Testis (tissue), 3 donors: ENCODE data around the gene S100A1. TPM values are rescaled to one million over a fixed set of nuclear protein-coding genes. Genes with fewer than 3 reads are reported as not detected.
"Not testable (repeated sequence)": the region's sequence is repeated elsewhere in the genome, so short reads cannot be mapped to it uniquely, and the experiment has no call there.

ENCODE experiments used
- DNase-seq: peaks from one replicate; pipeline ENCODE4 v3.0.0-alpha.2; 2019
- H3K27ac ChIP-seq, 2 donors: fragments of 200-600 bp; sonication (generic); one replicate each; pipeline ENCODE4 v1.5.1; 2019
- H3K27me3 ChIP-seq: fragments of 200-600 bp; sonication (generic); one replicate; pipeline ENCODE4 v1.5.1; 2019
- H3K36me3 ChIP-seq: fragments of 200-600 bp; sonication (generic); one replicate; pipeline ENCODE4 v1.5.1; 2017; ENCODE audit warnings: low read depth; ENCODE audit errors: missing control alignments
- H3K4me1 ChIP-seq: fragments of 200-600 bp; sonication (generic); one replicate; pipeline ENCODE4 v1.5.1; 2019
- H3K4me3 ChIP-seq, 2 donors: fragments of 200-600 bp; sonication (generic); one replicate each; pipeline ENCODE4 v1.5.1; 2017 to 2019
- H3K9me3 ChIP-seq: fragments of 200-600 bp; sonication (generic); one replicate; pipeline ENCODE4 v1.5.1; 2017
- POLR2A ChIP-seq: fragments of 450-650 bp; IDR thresholded peaks from one replicate; pipeline ENCODE4 v1.6.1; 2017; ENCODE audit warnings: antibody characterized with exemption, mild to moderate bottlenecking, moderate library complexity
- WGBS, 2 donors: methylation state at CpG; one replicate each; pipeline ENCODE4 v1.1.5; 2018; 5-methylcytosine and 5-hydroxymethylcytosine counted together
- intact Hi-C: fragments of 100-400 bp; cut with DNase I; formaldehyde crosslinking; loops from one replicate; pipeline ENCODE4 v1.15.1; 2023; ENCODE audit warnings: low total_unique reads
- polyA plus RNA-seq: library from polyadenylated mRNA; stranded (reverse); fragments of 350-450 nt; fragmentation: Illumina TruSeq; extraction: RNeasy Lipid Tissue Mini Kit (QIAGEN cat#74804); gene quantifications from one replicate; pipeline ENCODE4 v1.2.3, GENCODE V29; 2014; ENCODE audit warnings: low read depth, low replicate concordance; ENCODE audit not compliant: insufficient read depth
- total RNA-seq, 2 donors: library from RNA; depleted of rRNA; stranded (reverse); fragments of >200 nt; gene quantifications; one replicate each; pipeline ENCODE4 v1.2.3, GENCODE V29; 2016
- TF ChIP-seq, protein P1 (sequence below), 3 experiments: fragments of 450-650 bp in 2 of 3; fragments of 200-600 bp in 1 of 3; sonication (generic) in 1 of 3; IDR thresholded peaks; one replicate each; pipeline ENCODE4 v1.5.1; 2016 to 2019; ENCODE audit warnings: antibody characterized with exemption in 3 of 3, mild to moderate bottlenecking in 2 of 3, moderate library complexity in 1 of 3

The S100A1 gene
- total and polyA plus RNA-seq, 3 donors from 2014 or later = 8.2 to 29.8 (median 24.0) TPM

- DNase-seq = no peak
- Histone ChIP-seq H3K27ac (no peak overlapping the region), H3K4me3 (no peak overlapping the region), H3K4me1 (peaks cover 9% of the 10 kb centered on the region), H3K36me3 (no peaks in the 10 kb centered on the region), H3K27me3 (no peaks in the 10 kb centered on the region), H3K9me3 (no peaks in the 10 kb centered on the region)
- WGBS, 2 donors = 81 to 82% methylated on average over 4 of the region's 4 CpGs
- TF ChIP-seq POLR2A = no peak
- TF ChIP-seq, protein P1, sequence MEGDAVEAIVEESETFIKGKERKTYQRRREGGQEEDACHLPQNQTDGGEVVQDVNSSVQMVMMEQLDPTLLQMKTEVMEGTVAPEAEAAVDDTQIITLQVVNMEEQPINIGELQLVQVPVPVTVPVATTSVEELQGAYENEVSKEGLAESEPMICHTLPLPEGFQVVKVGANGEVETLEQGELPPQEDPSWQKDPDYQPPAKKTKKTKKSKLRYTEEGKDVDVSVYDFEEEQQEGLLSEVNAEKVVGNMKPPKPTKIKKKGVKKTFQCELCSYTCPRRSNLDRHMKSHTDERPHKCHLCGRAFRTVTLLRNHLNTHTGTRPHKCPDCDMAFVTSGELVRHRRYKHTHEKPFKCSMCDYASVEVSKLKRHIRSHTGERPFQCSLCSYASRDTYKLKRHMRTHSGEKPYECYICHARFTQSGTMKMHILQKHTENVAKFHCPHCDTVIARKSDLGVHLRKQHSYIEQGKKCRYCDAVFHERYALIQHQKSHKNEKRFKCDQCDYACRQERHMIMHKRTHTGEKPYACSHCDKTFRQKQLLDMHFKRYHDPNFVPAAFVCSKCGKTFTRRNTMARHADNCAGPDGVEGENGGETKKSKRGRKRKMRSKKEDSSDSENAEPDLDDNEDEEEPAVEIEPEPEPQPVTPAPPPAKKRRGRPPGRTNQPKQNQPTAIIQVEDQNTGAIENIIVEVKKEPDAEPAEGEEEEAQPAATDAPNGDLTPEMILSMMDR (IDR thresholded peaks at IDR 0.05) = no peak
- intact Hi-C loops = no loop called here
These were observed 39.2 kb downstream of the S100A1 start for GRCh38 chr1:153667439-153667838.

DNA sequence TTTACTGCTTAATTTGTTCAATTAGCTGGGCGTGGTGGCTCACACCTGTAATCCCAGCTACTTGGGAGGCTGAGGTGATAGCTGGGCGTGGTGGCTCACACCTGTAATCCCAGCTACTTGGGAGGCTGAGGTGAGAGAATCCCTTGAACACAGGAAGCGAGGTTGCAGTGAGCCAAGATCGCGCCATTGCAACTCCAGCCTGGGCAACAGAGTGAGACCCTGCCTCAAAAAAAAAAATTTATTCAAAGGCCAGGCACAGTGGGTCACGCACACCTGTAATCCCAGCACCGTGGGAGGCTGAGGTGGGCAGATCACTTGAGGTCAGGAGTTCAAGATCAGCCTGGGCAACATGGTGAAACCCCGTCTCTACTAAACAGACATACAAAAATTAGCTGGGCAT lies 40.4 kb downstream of the S100A1 start:
- DNase-seq, intact Hi-C loops: not testable (repeated sequence)

GRCh38 chr1:153669606-153670005 lies 41.4 kb downstream of the S100A1 start:
- Histone ChIP-seq H3K27ac (peak overlapping the region in 1 of 2 donors; percentile 80), H3K4me1 (peaks cover 9% of the 10 kb centered on the region), H3K9me3 (no peaks in the 10 kb centered on the region), H3K27me3 (no peaks in the 10 kb centered on the region), H3K36me3 (no peaks in the 10 kb centered on the region), H3K4me3 (peak overlapping the region in 1 of 2 donors; percentile 96)
- intact Hi-C loops = no loop called here
- no peak for DNase-seq
- TF ChIP-seq, protein P1 (IDR thresholded peaks at IDR 0.05) = no peak
- TF ChIP-seq POLR2A = no peak
- 79 to 86% methylated on average over 6 of the region's 6 CpGs for WGBS, 2 donors

More for the DNA sequence above, 40.4 kb downstream of the S100A1 start:
- not testable (repeated sequence) for H3K9me3 ChIP-seq, H3K27me3 ChIP-seq, H3K4me3 ChIP-seq, H3K4me1 ChIP-seq, H3K27ac ChIP-seq, H3K36me3 ChIP-seq
- WGBS, 2 donors = 91 to 96% methylated on average over 8 of the region's 8 CpGs

DNA sequence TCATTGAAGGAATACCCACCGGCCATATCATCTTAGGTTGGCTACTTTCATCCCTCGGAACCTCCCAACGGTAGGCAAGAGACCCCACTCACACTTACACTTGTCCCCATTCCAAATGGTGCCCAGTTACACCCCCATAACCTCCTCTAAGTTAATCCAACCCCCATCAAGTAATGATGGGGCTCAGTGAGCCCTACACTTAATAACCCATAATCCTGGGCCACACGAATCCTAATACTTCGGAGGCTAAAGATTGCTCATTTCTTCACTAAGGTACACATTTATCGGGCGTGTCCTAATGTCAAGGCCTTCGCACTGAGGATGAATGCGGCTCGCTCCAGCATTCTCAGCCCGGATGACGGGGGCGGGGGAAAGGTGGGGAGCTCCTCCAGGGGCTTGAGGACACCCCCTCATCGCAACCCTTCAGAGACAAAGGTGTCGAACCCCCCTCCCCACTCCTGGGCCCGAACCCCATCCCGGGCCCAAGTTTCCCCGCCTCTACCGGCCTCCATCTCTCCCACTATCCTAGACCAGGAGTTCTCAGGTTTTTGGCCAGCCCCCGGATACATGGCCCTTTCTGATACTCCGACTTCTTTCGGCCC lies 42.1 kb downstream of the S100A1 start:
- Histone ChIP-seq H3K4me3 (peak overlapping the region; percentile 70 to 96), H3K9me3 (no peaks in the 10 kb centered on the region), H3K27ac (peak overlapping the region; percentile 80 to 92), H3K36me3 (no peaks in the 10 kb centered on the region), H3K4me1 (peaks cover 9% of the 10 kb centered on the region), H3K27me3 (no peaks in the 10 kb centered on the region)
- TF ChIP-seq, protein P1 (IDR thresholded peaks at IDR 0.05) = no peak
- no peak for TF ChIP-seq POLR2A
- 1% methylated on average over 22 of the region's 22 CpGs for WGBS, 2 donors
- intact Hi-C loops = no loop called here
- no peak for DNase-seq

GRCh38 chr1:153670859-153671627 lies 42.8 kb downstream of the S100A1 start, which contains the start of gene ILF2:
Gene ILF2, minus strand, starts transcription at chr1:153670993. Its CDS starts 71 bp downstream, at chr1:153670922.
- peak within 1 kb of the TSS; percentile 89 to 92 for H3K27ac ChIP-seq
- intact Hi-C loops = no loop called here
- H3K4me3 ChIP-seq = peak within 1 kb of the TSS; percentile 70 to 96
- no peaks in the 10 kb centered on the region for H3K27me3 ChIP-seq
- H3K36me3 ChIP-seq = no peaks in the 10 kb centered on the region
- DNase-seq = peak; percentile 98
- 0% methylated on average over 35 of the region's 35 CpGs for WGBS, 2 donors
- peaks cover 9% of the 10 kb centered on the region for H3K4me1 ChIP-seq
- peak; percentile 66 for TF ChIP-seq POLR2A
- TF ChIP-seq, protein P1 (IDR thresholded peaks at IDR 0.05) = peak in 1 of 3 experiments; percentile 26
- H3K9me3 ChIP-seq = no peaks in the 10 kb centered on the region
